GM12878 (cell line): ENCODE measurements around the gene PHF1. TPM values are rescaled to one million over a fixed set of nuclear protein-coding genes. Genes with fewer than 3 reads are reported as not detected.

Experiments
- ATAC-seq: fragments of 200-7000 bp; cut with Tn5 transposase; 3 replicates; pipeline ENCODE4 v1.9.1; 2020; ENCODE audit warnings: mild to moderate bottlenecking, moderate library complexity
- BruUV-seq: library from RNA; stranded (reverse); fragments of 400-500 nt; replicated peaks from 2 replicates; lab custom pipeline; 2021; lab: Mats Ljungman, UMichigan
- CTCF ChIA-PET: fragments of 300-600 bp; sonication (Branson Sonifier 250); formaldehyde crosslinking; extraction: SDS; loops from one replicate; lab custom pipeline; 2021; ENCODE audit warnings: inconsistent platforms; lab: Yijun Ruan, JAX
- POLR2A ChIA-PET: fragments of 350-600 bp; formaldehyde crosslinking; extraction: SDS; loops from one replicate; lab custom pipeline; 2021; ENCODE audit warnings: inconsistent platforms; lab: Charles Lee
- RAD21 ChIA-PET: fragments of 300-600 bp; sonication (Branson Sonifier 250); formaldehyde crosslinking; loops from one replicate; lab custom pipeline; 2023; ENCODE audit warnings: antibody characterized with exemption; ENCODE audit not compliant: unreplicated experiment; lab: Charles Lee
- SMC1A ChIA-PET: fragments of 300-600 bp; sonication (Branson Sonifier 250); formaldehyde crosslinking; loops from one replicate; lab custom pipeline; 2023; ENCODE audit not compliant: unreplicated experiment, uncharacterized antibody; lab: Charles Lee
- DNase-seq: peaks from one replicate; pipeline ENCODE4 v3.0.0-alpha.2; 2011; ENCODE audit warnings: low read depth, low spot score
- FAIRE-seq: peaks from 3 replicates; lab custom pipeline; 2011; peaks lifted over from hg19 to GRCh38; lab: Jason Lieb, UNC
- H2AFZ ChIP-seq: 2 replicates; pipeline ENCODE4 v1.6.0; 2011; ENCODE audit warnings: low read depth, low read length, control low read depth; ENCODE audit not compliant: control insufficient read depth
- H3K27ac ChIP-seq: 2 replicates; pipeline ENCODE4 v1.5.1; 2011; ENCODE audit warnings: control low read depth; ENCODE audit not compliant: control insufficient read depth, insufficient read depth
- H3K27me3 ChIP-seq, 2 experiments: replicated peaks in 1 of 2; 2 replicates each; pipeline versions ENCODE4 v1.6.0 to v1.6.1; 2011; ENCODE audit warnings: low read length in 1 of 2; ENCODE audit not compliant: control insufficient read depth in 2 of 2, insufficient read depth in 2 of 2
- H3K36me3 ChIP-seq, 2 experiments: 2 replicates each; pipeline ENCODE4 v1.5.1; 2011; ENCODE audit warnings: low read length in 1 of 2; ENCODE audit not compliant: control insufficient read depth in 2 of 2, insufficient read depth in 2 of 2
- H3K4me1 ChIP-seq: 2 replicates; pipeline ENCODE4 v1.6.1; 2011; ENCODE audit warnings: mild to moderate bottlenecking, low read length, moderate library complexity, mixed read lengths; ENCODE audit not compliant: control insufficient read depth, insufficient read depth
- H3K4me2 ChIP-seq: 2 replicates; pipeline ENCODE4 v1.6.0; 2011; ENCODE audit warnings: control low read depth; ENCODE audit not compliant: control insufficient read depth, insufficient read depth
- H3K4me3 ChIP-seq: fragments of 200-600 bp; sonication (generic); 2 replicates; pipeline ENCODE4 v1.5.1; 2016
- H3K79me2 ChIP-seq: 2 replicates; pipeline ENCODE4 v1.6.0; 2011; ENCODE audit warnings: low read length; ENCODE audit not compliant: control insufficient read depth, insufficient read depth
- H3K9ac ChIP-seq: 2 replicates; pipeline ENCODE4 v1.8.0; 2011; ENCODE audit warnings: low read length, control low read depth, mixed read lengths; ENCODE audit not compliant: control insufficient read depth, insufficient read depth
- H3K9me3 ChIP-seq: replicated peaks from 3 replicates; pipeline ENCODE4 v1.5.1; 2011; ENCODE audit warnings: mild to moderate bottlenecking, low read length; ENCODE audit not compliant: control insufficient read depth, insufficient read depth
- H4K20me1 ChIP-seq: 2 replicates; pipeline ENCODE4 v1.6.0; 2011; ENCODE audit not compliant: control insufficient read depth, insufficient read depth
- ATF7 ChIP-seq: fragments of 450-650 bp; IDR thresholded peaks from 2 replicates; pipeline ENCODE4 v1.6.1; 2016; ENCODE audit warnings: low read depth, mild to moderate bottlenecking
- BHLHE40 ChIP-seq, 2 experiments: fragments of 450-650 bp in 1 of 2; IDR thresholded peaks; 2 replicates each; pipeline ENCODE4 v1.6.1; 2011 to 2017; ENCODE audit warnings: low read depth in 2 of 2, borderline replicate concordance in 1 of 2, improper control_type of control experiment in 1 of 2, low read length in 1 of 2, mild to moderate bottlenecking in 1 of 2
- DPF2 ChIP-seq: fragments of 450-650 bp; IDR thresholded peaks from 2 replicates; pipeline ENCODE4 v1.6.1; 2017; ENCODE audit warnings: mild to moderate bottlenecking
- EGR1 ChIP-seq, 2 experiments: IDR thresholded peaks; 1 replicate in 1 of 2; 2 replicates in 1 of 2; pipeline ENCODE4 v1.6.1; 2011 to 2012; ENCODE audit warnings: low read depth in 2 of 2, low read length in 2 of 2, borderline replicate concordance in 1 of 2, mild to moderate bottlenecking in 1 of 2, moderate library complexity in 1 of 2
- GABPA ChIP-seq: IDR thresholded peaks from 2 replicates; pipeline ENCODE4 v1.6.1; 2014; ENCODE audit warnings: antibody characterized with exemption, low read depth, mild to moderate bottlenecking, inconsistent platforms
- JUNB ChIP-seq: IDR thresholded peaks from 2 replicates; pipeline ENCODE4 v1.6.1; 2016; ENCODE audit warnings: antibody characterized with exemption, mild to moderate bottlenecking
- MEF2A ChIP-seq: IDR thresholded peaks from 2 replicates; pipeline ENCODE4 v1.6.1; 2011; ENCODE audit warnings: low read depth, mild to moderate bottlenecking, low read length, moderate library complexity; ENCODE audit not compliant: insufficient read depth
- NR2F1 ChIP-seq: fragments of 450-650 bp; conservative IDR thresholded peaks from 2 replicates; pipeline ENCODE4 v1.6.1; 2017; ENCODE audit warnings: mild to moderate bottlenecking
- PAX5 ChIP-seq: IDR thresholded peaks from 2 replicates; pipeline ENCODE4 v1.6.1; 2011; ENCODE audit warnings: low read depth, low read length, borderline replicate concordance
- RBBP5 ChIP-seq: fragments of 200-600 bp; sonication (generic); conservative IDR thresholded peaks from 2 replicates; pipeline ENCODE4 v1.6.1; 2016
- RELA ChIP-seq: fragments of 450-650 bp; IDR thresholded peaks from 2 replicates; pipeline ENCODE4 v1.8.0; 2014; ENCODE audit warnings: borderline replicate concordance; ENCODE audit not compliant: partially characterized antibody
- SIN3A ChIP-seq: IDR thresholded peaks from 2 replicates; pipeline ENCODE4 v1.6.1; 2012; ENCODE audit warnings: low read depth, low read length, improper control_type of control experiment
- SIX5 ChIP-seq: IDR thresholded peaks from 2 replicates; pipeline ENCODE4 v1.6.1; 2011; ENCODE audit warnings: mild to moderate bottlenecking, low read depth, low read length, moderate library complexity; ENCODE audit not compliant: severe bottlenecking
- SPI1 ChIP-seq: IDR thresholded peaks from 2 replicates; pipeline ENCODE4 v1.6.1; 2011; ENCODE audit warnings: low read depth, mild to moderate bottlenecking, low read length, moderate library complexity, borderline replicate concordance; ENCODE audit not compliant: insufficient read depth
- WRNIP1 ChIP-seq: IDR thresholded peaks from 2 replicates; pipeline ENCODE4 v1.6.1; 2011; ENCODE audit warnings: low read depth, low read length, improper control_type of control experiment, borderline replicate concordance
- YY1 ChIP-seq: IDR thresholded peaks from 2 replicates; pipeline ENCODE4 v1.6.1; 2011; ENCODE audit warnings: low read depth, mild to moderate bottlenecking, low read length
- ZNF207 ChIP-seq: fragments of 450-650 bp; IDR thresholded peaks from 2 replicates; pipeline ENCODE4 v1.6.1; 2014; ENCODE audit warnings: antibody characterized with exemption, mild to moderate bottlenecking, borderline replicate concordance
- ZZZ3 ChIP-seq: IDR thresholded peaks from 2 replicates; pipeline ENCODE4 v1.6.1; 2011; ENCODE audit warnings: low read depth; ENCODE audit not compliant: control insufficient read depth, insufficient read length
- WGBS: methylation state at CpG from one replicate; pipeline ENCODE4 v1.1.6; 2016; ENCODE audit warnings: low lambda C conversion rate; ENCODE audit not compliant: insufficient replicate concordance, insufficient coverage; ENCODE audit errors: missing lambda C conversion rate; 5-methylcytosine and 5-hydroxymethylcytosine counted together
- in situ Hi-C: fragments of 300-500 bp; cut with MboI; formaldehyde crosslinking; loops from 9 replicates; pipeline ENCODE4 v1.14.3; 2018; ENCODE audit warnings: mixed read lengths
- intact Hi-C: fragments of 100-400 bp; cut with micrococcal nuclease; formaldehyde crosslinking; loops from one replicate; pipeline ENCODE4 v1.14.2; 2022; ENCODE audit not compliant: unreplicated experiment
- polyA plus RNA-seq, 11 experiments: library from polyadenylated mRNA; depleted of rRNA in 4 of 11; unstranded in 6 of 11; stranded (reverse) in 5 of 11; fragments of >200 nt; fragmentation: Nextera tagmentation in 4 of 11; fragmentation: Illumina TruSeq in 1 of 11; extraction: Ambion mirVana in 4 of 11; extraction: Trizol in 1 of 11; gene quantifications; 1 replicate in 1 of 11; 2 replicates in 10 of 11; pipeline versions ENCODE4 v1.2.1 to v1.2.3, GENCODE V29; 2011 to 2016; ENCODE audit warnings: inconsistent platforms in 2 of 11, missing spikeins in 2 of 11, low read depth in 1 of 11
- total RNA-seq, 4 experiments: library from RNA; depleted of rRNA in 3 of 4; stranded (reverse); fragments of >200 nt in 3 of 4; fragmentation: Illumina TruSeq in 1 of 4; extraction: Trizol in 1 of 4; gene quantifications; 2 replicates each; pipeline versions ENCODE4 v1.2.1 to v1.2.3, GENCODE V29; 2013 to 2021
- TF ChIP-seq, protein P1 (sequence below): fragments of 450-650 bp; IDR thresholded peaks from 2 replicates; pipeline ENCODE4 v1.6.1; 2018; ENCODE audit warnings: borderline replicate concordance, mild to moderate bottlenecking; ENCODE audit not compliant: partially characterized antibody
- TF ChIP-seq, protein P2 (sequence below): IDR thresholded peaks from 2 replicates; pipeline ENCODE4 v1.6.1; 2011; ENCODE audit warnings: low read depth, low read length, improper control_type of control experiment, borderline replicate concordance

Gene PHF1
- total and polyA plus RNA-seq, 10 of the 15 experiments (the other 5 are each of a cell fraction or from before 2014, with no cell fraction given): 1.3 to 17.8 (median 6.2) TPM

DNA sequence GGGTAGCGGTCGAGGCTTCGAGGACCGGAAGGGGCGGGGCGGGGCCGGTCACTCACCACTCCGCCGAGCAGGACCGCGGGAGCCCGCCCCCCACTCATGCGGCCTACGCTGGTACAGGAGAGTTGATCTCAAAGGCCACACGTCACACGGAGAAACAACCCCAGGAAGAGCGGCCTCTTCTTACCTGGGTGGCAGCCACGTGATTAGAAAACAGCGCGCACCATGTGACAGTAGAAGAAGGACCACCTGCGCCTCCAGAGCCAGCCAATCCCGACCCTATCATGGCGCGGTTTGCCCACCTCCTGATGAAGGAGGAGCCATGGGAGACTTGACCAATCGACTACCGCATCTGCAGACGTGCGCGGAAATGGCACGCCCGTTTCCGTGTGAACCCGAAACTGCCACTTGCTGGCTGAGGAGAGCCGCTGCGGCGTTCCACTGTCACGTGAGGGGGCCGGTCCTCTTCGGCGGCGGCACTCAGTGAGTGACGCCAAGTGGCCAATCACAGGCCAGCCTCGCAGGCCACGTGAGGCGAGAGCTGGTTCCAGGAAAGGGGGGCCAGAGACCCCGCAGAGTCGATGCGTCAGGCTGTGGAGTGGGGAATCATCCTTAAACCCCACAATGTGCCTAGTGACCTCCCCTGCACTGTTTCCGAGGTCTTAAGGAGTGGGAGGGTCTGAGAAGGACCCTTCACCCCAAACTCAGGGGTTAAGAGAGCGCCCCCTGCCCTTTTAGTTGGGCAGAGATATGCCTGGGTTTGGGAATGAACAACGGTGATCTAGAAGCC lies 7.3 kb downstream of the PHF1 start, which contains the start of gene CUTA:
Gene CUTA, minus strand, starts transcription at position 205 of the 787 bp plus-strand sequence. Its CDS starts 107 bp downstream, at position 98.
- no peaks in the 10 kb centered on the region; the same call in 1 of the 2 replicates for H4K20me1 ChIP-seq
- ATAC-seq (peak; percentile 91), FAIRE-seq (peak; percentile 99), DNase-seq (peak; percentile 99)
- ChIA-PET CTCF (interaction anchor here (0.5 to 5.3 kb wide), 14 partner anchors 8 to 189 kb away, joined by 3 to 25 read pairs (median 4); partner anchors contain the start of genes RPS18, VPS52, ZBTB22 and ZBTB9), POLR2A (interaction anchor here (0.6 to 2.7 kb wide), 12 partner anchors 8 to 161 kb away, joined by 3 to 14 read pairs (median 4); partner anchors contain the start of genes B3GALT4, PFDN6, WDR46 and ZBTB9), RAD21 (interaction anchor here (1.0 to 1.9 kb wide), 5 partner anchors 12 to 146 kb away, joined by 3 to 8 read pairs (median 5); partner anchors contain the start of genes RPS18, VPS52 and ZBTB9), SMC1A (interaction anchor here (0.6 to 2.1 kb wide), 9 partner anchors 10 to 297 kb away, joined by 3 to 8 read pairs (median 4); partner anchors contain the start of gene B3GALT4)
- peaks cover 30% of the 10 kb centered on the region for H3K79me2 ChIP-seq
- peak within 1 kb of the TSS; percentile 97 for H3K27ac ChIP-seq
- no TSS peak for BruUV-seq
- no peaks in the 10 kb centered on the region; a peak in 2 of 4 replicates for H3K27me3 ChIP-seq
- H3K4me2 ChIP-seq: peak within 1 kb of the TSS; percentile 100
- under 1% methylated on average over 51 of the region's 51 CpGs for WGBS
- H3K4me1 ChIP-seq: peaks cover 30% of the 10 kb centered on the region
- peak within 1 kb of the TSS; percentile 83 for H2AFZ ChIP-seq
- H3K9me3 ChIP-seq: no peaks in the 10 kb centered on the region
- in situ Hi-C loops: no loop called here
- peak within 1 kb of the TSS; percentile 98 for H3K4me3 ChIP-seq
- intact Hi-C loops: loop anchor here (2.0 to 5.0 kb wide), 2 partner anchors 27 to 101 kb away; partner anchors contain the start of genes KIFC1 and ZBTB22
- peaks cover 0 to 4% of the 10 kb centered on the region in 2 experiments; a peak in 2 of 4 replicates for H3K36me3 ChIP-seq
- H3K9ac ChIP-seq: peak within 1 kb of the TSS; percentile 91
- TF ChIP-seq NR2F1 (peak; percentile 6; the same call in 1 of the 2 replicates), SIX5 (peak; percentile 56), GABPA (no peak), ZZZ3 (no peak), RELA (peak; percentile 98), JUNB (no peak), SPI1 (0 out of 2 replicates have a peak, but pooled peaks have one; percentile 22), PAX5 (no peak), RBBP5 (no peak), ATF7 (peak; percentile 78), BHLHE40 (IDR thresholded peaks at IDR 0.05; ENCODE audit: borderline replicate concordance in 1 of 2, low read depth in 2 of 2, low read length in 1 of 2) (peak; percentile 99 to 100), WRNIP1 (no peak), EGR1 (IDR thresholded peaks at IDR 0.05; ENCODE audit: borderline replicate concordance in 1 of 2, low read depth in 2 of 2, low read length in 2 of 2) (peak in 1 of 2 experiments; percentile 32; a peak in 1 of 3 replicates), MEF2A (no peak), ZNF207 (peak; percentile 25; the same call in 1 of the 2 replicates), YY1 (peak; percentile 76), DPF2 (0 out of 2 replicates have a peak, but pooled peaks have one; percentile 36), SIN3A (no peak)
- TF ChIP-seq, protein P1, sequence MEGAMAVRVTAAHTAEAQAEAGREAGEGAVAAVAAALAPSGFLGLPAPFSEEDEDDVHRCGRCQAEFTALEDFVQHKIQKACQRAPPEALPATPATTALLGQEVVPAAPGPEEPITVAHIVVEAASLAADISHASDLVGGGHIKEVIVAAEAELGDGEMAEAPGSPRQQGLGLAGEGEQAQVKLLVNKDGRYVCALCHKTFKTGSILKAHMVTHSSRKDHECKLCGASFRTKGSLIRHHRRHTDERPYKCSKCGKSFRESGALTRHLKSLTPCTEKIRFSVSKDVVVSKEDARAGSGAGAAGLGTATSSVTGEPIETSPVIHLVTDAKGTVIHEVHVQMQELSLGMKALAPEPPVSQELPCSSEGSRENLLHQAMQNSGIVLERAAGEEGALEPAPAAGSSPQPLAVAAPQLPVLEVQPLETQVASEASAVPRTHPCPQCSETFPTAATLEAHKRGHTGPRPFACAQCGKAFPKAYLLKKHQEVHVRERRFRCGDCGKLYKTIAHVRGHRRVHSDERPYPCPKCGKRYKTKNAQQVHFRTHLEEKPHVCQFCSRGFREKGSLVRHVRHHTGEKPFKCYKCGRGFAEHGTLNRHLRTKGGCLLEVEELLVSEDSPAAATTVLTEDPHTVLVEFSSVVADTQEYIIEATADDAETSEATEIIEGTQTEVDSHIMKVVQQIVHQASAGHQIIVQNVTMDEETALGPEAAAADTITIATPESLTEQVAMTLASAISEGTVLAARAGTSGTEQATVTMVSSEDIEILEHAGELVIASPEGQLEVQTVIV: peak; percentile 87
- TF ChIP-seq, protein P2, sequence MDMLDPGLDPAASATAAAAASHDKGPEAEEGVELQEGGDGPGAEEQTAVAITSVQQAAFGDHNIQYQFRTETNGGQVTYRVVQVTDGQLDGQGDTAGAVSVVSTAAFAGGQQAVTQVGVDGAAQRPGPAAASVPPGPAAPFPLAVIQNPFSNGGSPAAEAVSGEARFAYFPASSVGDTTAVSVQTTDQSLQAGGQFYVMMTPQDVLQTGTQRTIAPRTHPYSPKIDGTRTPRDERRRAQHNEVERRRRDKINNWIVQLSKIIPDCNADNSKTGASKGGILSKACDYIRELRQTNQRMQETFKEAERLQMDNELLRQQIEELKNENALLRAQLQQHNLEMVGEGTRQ: peak; percentile 96
